DND-41 (cell line): ENCODE data around the gene NRROS.

Experiments used
- ATAC-seq: fragments of 200-7000 bp; cut with Tn5 transposase; 3 replicates; pipeline ENCODE4 v1.9.1; 2021; ENCODE audit warnings: low read depth; ENCODE audit not compliant: insufficient read depth
- DNase-seq: peaks from one replicate; pipeline ENCODE4 v3.0.0-alpha.2; 2020
- H2AFZ ChIP-seq: 2 replicates; pipeline ENCODE4 v1.6.0; 2012; ENCODE audit warnings: low read depth, low read length
- H3K27ac ChIP-seq: 2 replicates; pipeline ENCODE4 v1.5.1; 2012; ENCODE audit warnings: low read length, inconsistent platforms
- H3K27me3 ChIP-seq: fragments of 200-600 bp; sonication (generic); 2 replicates; pipeline ENCODE4 v1.6.0; 2012; ENCODE audit warnings: low read length, mild to moderate bottlenecking, inconsistent platforms; ENCODE audit not compliant: insufficient read depth, poor library complexity
- H3K36me3 ChIP-seq: 2 replicates; pipeline ENCODE4 v1.5.1; 2012; ENCODE audit warnings: low read length, inconsistent platforms; ENCODE audit not compliant: insufficient read depth
- H3K4me1 ChIP-seq: 2 replicates; pipeline ENCODE4 v1.5.1; 2012; ENCODE audit warnings: mild to moderate bottlenecking, low read length; ENCODE audit not compliant: insufficient read depth
- H3K4me2 ChIP-seq: 2 replicates; pipeline ENCODE4 v1.6.0; 2012; ENCODE audit warnings: mild to moderate bottlenecking, moderate library complexity, low read length, inconsistent platforms; ENCODE audit not compliant: insufficient read depth
- H3K4me3 ChIP-seq, 2 experiments: fragments of 200-600 bp in 1 of 2; shearing (Covaris generic) in 1 of 2; 2 replicates each; pipeline ENCODE4 v1.5.1; 2012 to 2016; ENCODE audit warnings: inconsistent platforms in 2 of 2, low read length in 2 of 2, mild to moderate bottlenecking in 2 of 2, low read depth in 1 of 2, moderate library complexity in 1 of 2
- H3K79me2 ChIP-seq: 2 replicates; pipeline ENCODE4 v1.6.0; 2012; ENCODE audit warnings: low read length, inconsistent platforms; ENCODE audit not compliant: insufficient read depth
- H3K9ac ChIP-seq: 2 replicates; pipeline ENCODE4 v1.6.0; 2012; ENCODE audit warnings: low read depth, mild to moderate bottlenecking, inconsistent platforms, low read length, moderate library complexity
- H3K9me3 ChIP-seq: 2 replicates; pipeline ENCODE4 v1.5.1; 2012; ENCODE audit warnings: low read length, moderate library complexity, mild to moderate bottlenecking, inconsistent platforms; ENCODE audit not compliant: insufficient read depth, severe bottlenecking
- H4K20me1 ChIP-seq: 2 replicates; pipeline ENCODE4 v1.6.0; 2012; ENCODE audit warnings: low read length; ENCODE audit not compliant: insufficient read depth
- EZH2 ChIP-seq: IDR thresholded peaks from 3 replicates; pipeline ENCODE4 v1.6.1; 2012; ENCODE audit warnings: borderline replicate concordance, low read depth, mild to moderate bottlenecking, moderate library complexity, low read length, inconsistent platforms; ENCODE audit not compliant: severe bottlenecking
- TF ChIP-seq, protein P1 (sequence below): IDR thresholded peaks from 2 replicates; pipeline ENCODE4 v1.5.1; 2012; ENCODE audit warnings: borderline replicate concordance, low read length, moderate library complexity, mild to moderate bottlenecking; ENCODE audit not compliant: poor library complexity, severe bottlenecking; ENCODE audit errors: extremely low read depth

Gene NRROS

DNA sequence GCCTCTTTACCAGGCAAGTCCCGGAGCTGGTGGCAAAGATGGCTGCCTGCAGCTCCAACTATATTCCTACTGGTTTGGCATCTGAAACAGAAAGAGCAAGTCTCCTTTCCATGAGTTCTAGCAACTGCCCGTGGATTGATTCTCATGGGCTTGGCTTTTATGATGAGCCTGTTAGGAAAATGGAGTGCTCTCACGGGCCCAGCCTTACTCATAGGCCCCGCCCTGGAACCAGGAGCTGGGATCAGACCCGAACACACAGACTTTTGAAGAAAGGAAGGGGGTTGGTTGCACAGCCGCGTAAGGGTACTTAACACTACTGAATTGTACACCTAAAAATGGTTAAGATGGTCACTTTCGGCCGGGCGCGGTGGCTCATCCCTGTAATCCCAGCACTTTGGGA lies 2.9 kb downstream of the NRROS start:
- Histone ChIP-seq H3K27ac (peak overlapping the region; percentile 99), H2AFZ (no peak overlapping the region), H3K9ac (peak overlapping the region; percentile 92), H3K9me3 (no peaks in the 10 kb centered on the region), H3K79me2 (peaks cover 100% of the 10 kb centered on the region), H3K27me3 (no peaks in the 10 kb centered on the region), H3K36me3 (peaks cover 76% of the 10 kb centered on the region), H3K4me2 (peak overlapping the region; percentile 80), H3K4me3 (peak overlapping the region; percentile 82 to 85; a peak in 3 of 4 replicates), H4K20me1 (peaks cover 49% of the 10 kb centered on the region), H3K4me1 (peaks cover 89% of the 10 kb centered on the region)
- DNase-seq (peak; percentile 44), ATAC-seq (no peak)
- TF ChIP-seq, protein P1, sequence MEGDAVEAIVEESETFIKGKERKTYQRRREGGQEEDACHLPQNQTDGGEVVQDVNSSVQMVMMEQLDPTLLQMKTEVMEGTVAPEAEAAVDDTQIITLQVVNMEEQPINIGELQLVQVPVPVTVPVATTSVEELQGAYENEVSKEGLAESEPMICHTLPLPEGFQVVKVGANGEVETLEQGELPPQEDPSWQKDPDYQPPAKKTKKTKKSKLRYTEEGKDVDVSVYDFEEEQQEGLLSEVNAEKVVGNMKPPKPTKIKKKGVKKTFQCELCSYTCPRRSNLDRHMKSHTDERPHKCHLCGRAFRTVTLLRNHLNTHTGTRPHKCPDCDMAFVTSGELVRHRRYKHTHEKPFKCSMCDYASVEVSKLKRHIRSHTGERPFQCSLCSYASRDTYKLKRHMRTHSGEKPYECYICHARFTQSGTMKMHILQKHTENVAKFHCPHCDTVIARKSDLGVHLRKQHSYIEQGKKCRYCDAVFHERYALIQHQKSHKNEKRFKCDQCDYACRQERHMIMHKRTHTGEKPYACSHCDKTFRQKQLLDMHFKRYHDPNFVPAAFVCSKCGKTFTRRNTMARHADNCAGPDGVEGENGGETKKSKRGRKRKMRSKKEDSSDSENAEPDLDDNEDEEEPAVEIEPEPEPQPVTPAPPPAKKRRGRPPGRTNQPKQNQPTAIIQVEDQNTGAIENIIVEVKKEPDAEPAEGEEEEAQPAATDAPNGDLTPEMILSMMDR = no peak
- TF ChIP-seq EZH2 = no peak

DNA sequence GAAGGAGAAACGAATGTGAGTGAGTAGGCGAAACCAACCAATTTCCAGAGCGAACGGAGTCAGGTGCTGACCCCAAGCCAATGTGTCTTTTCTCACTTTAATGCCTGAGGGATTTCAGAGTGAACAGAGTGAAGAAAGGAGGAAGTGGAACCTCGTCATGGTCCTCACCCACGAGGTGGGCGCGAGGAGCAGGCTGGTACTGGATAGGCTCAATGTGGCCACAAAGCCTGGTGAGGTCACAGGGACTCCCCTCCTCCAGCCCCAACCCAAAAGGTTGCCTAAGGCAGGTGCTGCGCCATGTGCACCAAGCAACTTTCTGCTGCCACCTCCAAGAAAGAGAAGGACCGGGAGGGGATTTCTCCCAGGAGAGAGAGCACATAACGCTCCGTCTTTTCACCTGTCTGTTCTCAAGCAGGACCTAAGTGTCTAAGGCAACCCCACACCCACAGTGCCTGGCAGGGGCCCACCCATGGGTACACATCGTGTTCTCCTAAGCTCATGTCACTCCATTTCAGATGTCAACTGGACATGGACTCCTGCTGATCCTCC lies 3.8 kb downstream of the NRROS start:
- H3K27ac ChIP-seq = peak overlapping the region; percentile 99
- H3K9ac ChIP-seq = peak overlapping the region; percentile 92
- H3K4me2 ChIP-seq = peak overlapping the region; percentile 80

DNA sequence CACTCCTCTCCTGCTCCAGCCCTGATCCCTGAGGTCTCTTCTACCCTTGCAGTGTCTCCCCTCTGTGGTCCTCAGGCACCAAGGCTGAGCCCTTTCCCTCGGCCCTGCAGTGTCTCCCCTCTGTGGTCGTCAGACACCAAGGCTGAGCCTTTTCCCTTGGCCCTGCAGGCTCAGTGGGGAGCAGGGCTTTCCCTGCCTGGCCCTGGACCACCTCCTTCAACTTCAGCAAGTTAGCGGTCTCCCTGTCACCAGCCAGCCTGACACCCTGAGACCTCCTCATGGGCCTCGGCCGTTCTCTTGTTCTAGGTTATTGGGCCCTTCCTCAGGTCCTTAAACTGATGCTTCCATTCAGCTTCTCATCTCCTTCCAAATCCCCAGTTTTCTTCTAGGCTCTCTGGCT lies 4.3 kb downstream of the NRROS start:
- H3K4me2 ChIP-seq = peak overlapping the region; percentile 80
- no peaks in the 10 kb centered on the region for H3K27me3 ChIP-seq
- H3K79me2 ChIP-seq = peaks cover 100% of the 10 kb centered on the region
- no peaks in the 10 kb centered on the region for H3K9me3 ChIP-seq
- H3K27ac ChIP-seq = peak overlapping the region; percentile 99
- peak overlapping the region in 1 of 2 experiments; percentile 85; a peak in 2 of 4 replicates for H3K4me3 ChIP-seq
- peaks cover 87% of the 10 kb centered on the region for H3K36me3 ChIP-seq
- ATAC-seq (no peak), DNase-seq (no peak)
- peaks cover 54% of the 10 kb centered on the region for H4K20me1 ChIP-seq
- peak overlapping the region; percentile 92 for H3K9ac ChIP-seq
- H3K4me1 ChIP-seq = peaks cover 82% of the 10 kb centered on the region
- H2AFZ ChIP-seq = no peak overlapping the region
- TF ChIP-seq EZH2 = no peak
- TF ChIP-seq, protein P1 = no peak

More for the DNA sequence above, 3.8 kb downstream of the NRROS start:
- H3K4me3 ChIP-seq = peak overlapping the region in 1 of 2 experiments; percentile 85; a peak in 2 of 4 replicates
- peaks cover 84% of the 10 kb centered on the region for H3K36me3 ChIP-seq
- peak; percentile 12; the same call in 1 of the 3 replicates for ATAC-seq
- no peaks in the 10 kb centered on the region for H3K9me3 ChIP-seq
- no peak overlapping the region for H2AFZ ChIP-seq
- H4K20me1 ChIP-seq = peaks cover 51% of the 10 kb centered on the region
- no peak for TF ChIP-seq EZH2
- TF ChIP-seq, protein P1 = no peak
- H3K79me2 ChIP-seq = peaks cover 100% of the 10 kb centered on the region
- no peaks in the 10 kb centered on the region for H3K27me3 ChIP-seq
- peaks cover 85% of the 10 kb centered on the region for H3K4me1 ChIP-seq
- peak; percentile 61 for DNase-seq
